D721Med (cell line): ENCODE data around the gene PML.

Source experiments
- DNase-seq: peaks from one replicate; pipeline ENCODE4 v3.0.0; 2011; ENCODE audit warnings: low spot score; ENCODE audit not compliant: insufficient read length
- FAIRE-seq: peaks from 2 replicates; lab custom pipeline; 2011; peaks lifted over from hg19 to GRCh38; lab: Jason Lieb, UNC
- CTCF ChIP-seq: IDR thresholded peaks from 2 replicates; pipeline ENCODE4 v1.5.1; 2012; ENCODE audit warnings: mild to moderate bottlenecking, control low read depth; ENCODE audit not compliant: insufficient read depth; ENCODE audit errors: missing control alignments

PML gene

GRCh38 chr15:73991260-73991659 lies 3.3 kb upstream of the PML start:
- no peak for TF ChIP-seq CTCF
- DNase-seq (no peak), FAIRE-seq (no peak)

- peak; percentile 71 for TF ChIP-seq CTCF
- FAIRE-seq (no peak), DNase-seq (peak; percentile 98)
These were observed 2.6 kb upstream of the PML start, which contains the start of gene STOML1 for GRCh38 chr15:73991726-73992593. Gene STOML1, minus strand, starts transcription at chr15:73992295. Its CDS starts 72 bp downstream, at chr15:73992223.

GRCh38 chr15:73992594-73992898 lies 2.0 kb upstream of the PML start:
- no peak for TF ChIP-seq CTCF
- FAIRE-seq (no peak), DNase-seq (no peak)

- no peak for TF ChIP-seq CTCF
- FAIRE-seq (no peak), DNase-seq (no peak)
These were observed 1.1 kb upstream of the PML start for GRCh38 chr15:73993211-73993994.

GRCh38 chr15:73994912-73995622 lies 551 bp downstream of the PML start:
- DNase-seq, result no peak
- no peak for TF ChIP-seq CTCF
- no peak for FAIRE-seq

GRCh38 chr15:73996267-73996666 lies 1.8 kb downstream of the PML start:
- no peak for TF ChIP-seq CTCF
- no peak for DNase-seq
- FAIRE-seq, result no peak
